Ovary (tissue), 9 donors: ENCODE data around the gene PRAME. TPM values are rescaled to one million over a fixed set of nuclear protein-coding genes. Genes with fewer than 3 reads are reported as not detected.
"Not testable (repeated sequence)": the region's sequence is repeated elsewhere in the genome, so short reads cannot be mapped to it uniquely, and the experiment has no call there.

ENCODE experiments used
- DNase-seq, 5 donors: peaks; one replicate each; pipeline ENCODE4 v3.0.0-alpha.2; 2019 to 2020
- H3K27ac ChIP-seq, 2 donors: fragments of 200-600 bp; one replicate each; pipeline versions ENCODE4 v1.5.1 to v1.8.0; 2019 to 2022
- H3K27me3 ChIP-seq: fragments of 200-600 bp; one replicate; pipeline ENCODE4 v1.8.0; 2022
- H3K36me3 ChIP-seq: fragments of 200-600 bp; sonication (generic); one replicate; pipeline ENCODE4 v1.5.1; 2019
- H3K4me1 ChIP-seq: one replicate; pipeline ENCODE4 v1.8.1; 2013; ENCODE audit warnings: mild to moderate bottlenecking, moderate library complexity; ENCODE audit not compliant: insufficient read depth
- H3K4me3 ChIP-seq: fragments of 200-600 bp; sonication (generic); one replicate; pipeline ENCODE4 v1.5.1; 2017
- H3K9me3 ChIP-seq, 2 donors: fragments of 200-600 bp in 1 of 2; sonication (generic) in 1 of 2; one replicate each; pipeline versions ENCODE4 v1.5.1 to v1.8.1; 2013 to 2019; ENCODE audit warnings: mild to moderate bottlenecking in 1 of 2, moderate library complexity in 1 of 2
- EP300 ChIP-seq: sonication (generic); formaldehyde crosslinking; IDR thresholded peaks from one replicate; pipeline ENCODE4 v1.6.1; 2017; ENCODE audit warnings: antibody characterized with exemption
- POLR2A ChIP-seq: fragments of 450-650 bp; IDR thresholded peaks from one replicate; pipeline ENCODE4 v1.6.1; 2017; ENCODE audit warnings: antibody characterized with exemption, mild to moderate bottlenecking, moderate library complexity
- WGBS, 3 donors: extraction: QIAGEN DNeasy Blood & Tissue Kit in 1 of 3; methylation state at CpG; one replicate each; pipeline versions ENCODE4 v1.1.5 to v1.1.7; 2013 to 2017; 5-methylcytosine and 5-hydroxymethylcytosine counted together
- intact Hi-C, 4 donors: fragments of 100-400 bp; cut with DNase I; formaldehyde crosslinking; loops; one replicate each; pipeline versions ENCODE4 v1.11.0 to v1.15.1; 2022 to 2023
- polyA plus RNA-seq, 2 donors: library from polyadenylated mRNA; stranded (reverse); fragments of 200-250 nt in 1 of 2; fragments of 350-450 nt in 1 of 2; fragmentation: Illumina TruSeq in 1 of 2; extraction: RNeasy Lipid Tissue Mini Kit (QIAGEN cat#74804) in 1 of 2; gene quantifications; one replicate each; pipeline ENCODE4 v1.2.3, GENCODE V29; 2013 to 2014
- total RNA-seq, 7 donors: library from RNA; depleted of rRNA in 2 of 7; stranded (reverse); fragments of >200 nt in 2 of 7; fragmentation: NEBNext Ultra II Directional in 3 of 7; extraction: Animal tissue kit (Norgen Biotek cat#: 25700) in 3 of 7; gene quantifications; one replicate each; pipeline versions ENCODE4 v1.1.0 to v1.2.4, GENCODE V29; 2016 to 2023
- TF ChIP-seq, protein P1 (sequence below), 3 donors: fragments of 450-650 bp in 2 of 3; fragments of 200-600 bp in 1 of 3; IDR thresholded peaks; one replicate each; pipeline versions ENCODE4 v1.5.1 to v1.8.0; 2016 to 2022; ENCODE audit warnings: antibody characterized with exemption in 3 of 3, mild to moderate bottlenecking in 1 of 3
- donor health status: DM: no; HTN: no; CAD: no; lungs with moderate emphysema.
- donor health status: DM: no; HTN: no; CAD: no.
- donor health status: Bipolar disorder and iron deficiency.
- donor health status: DM: yes; HTN: yes; CAD: no.
- donor health status: DM: no; HTN: no; CAD: no.
- donor health status: DM: yes; HTN: yes; CAD: no.

Gene PRAME
- total and polyA plus RNA-seq, 9 donors: 1.3 to 18.0 (median 2.8) TPM

- WGBS, 3 donors: 91 to 94% (median 93%) methylated on average over 1 of the region's 1 CpG
- intact Hi-C loops: loop anchor here in 1 of 4 donors (10.0 kb wide), 3 partner anchors 102 to 372 kb away; no protein-coding TSS in a partner anchor
- no peaks in the 10 kb centered on the region for H3K27me3 ChIP-seq
Observed at GRCh38 chr22:22583030-22583429, 24.0 kb upstream of the PRAME start.

DNA sequence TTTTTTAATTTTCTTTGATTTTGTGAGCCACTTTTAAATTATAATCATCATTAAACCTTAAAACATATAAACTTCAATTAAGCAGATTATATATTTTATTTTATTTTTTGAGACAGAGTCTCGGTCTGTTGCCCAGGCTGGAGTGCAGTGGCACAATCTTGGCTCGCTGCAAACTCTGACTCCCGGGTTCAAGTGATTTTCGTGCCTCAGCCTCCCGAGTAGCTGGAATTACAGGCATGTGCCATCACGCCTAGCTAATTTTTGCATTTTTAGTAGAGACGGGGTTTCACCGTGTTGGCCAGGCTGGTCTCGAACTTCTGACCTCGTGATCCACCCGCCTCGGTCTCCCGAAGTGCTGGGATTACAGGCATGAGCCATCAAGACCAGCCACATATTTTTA, 22.5 kb upstream of the PRAME start:
- DNase-seq, H3K36me3 ChIP-seq, H3K27ac ChIP-seq, H3K4me1 ChIP-seq, H3K9me3 ChIP-seq, H3K4me3 ChIP-seq, H3K27me3 ChIP-seq: not testable (repeated sequence)
- intact Hi-C loops: loop anchor here in 1 of 4 donors (10.0 kb wide), 3 partner anchors 103 to 373 kb away; no protein-coding TSS in a partner anchor
- 89 to 91% (median 90%) methylated on average over 13 of the region's 13 CpGs for WGBS, 3 donors

More at GRCh38 chr22:22583030-22583429, 24.0 kb upstream of the PRAME start:
- no peaks in the 10 kb centered on the region for H3K4me1 ChIP-seq
- no peak overlapping the region for H3K27ac ChIP-seq
- no peaks in the 10 kb centered on the region for H3K36me3 ChIP-seq
- TF ChIP-seq EP300: no peak
- TF ChIP-seq, protein P1, sequence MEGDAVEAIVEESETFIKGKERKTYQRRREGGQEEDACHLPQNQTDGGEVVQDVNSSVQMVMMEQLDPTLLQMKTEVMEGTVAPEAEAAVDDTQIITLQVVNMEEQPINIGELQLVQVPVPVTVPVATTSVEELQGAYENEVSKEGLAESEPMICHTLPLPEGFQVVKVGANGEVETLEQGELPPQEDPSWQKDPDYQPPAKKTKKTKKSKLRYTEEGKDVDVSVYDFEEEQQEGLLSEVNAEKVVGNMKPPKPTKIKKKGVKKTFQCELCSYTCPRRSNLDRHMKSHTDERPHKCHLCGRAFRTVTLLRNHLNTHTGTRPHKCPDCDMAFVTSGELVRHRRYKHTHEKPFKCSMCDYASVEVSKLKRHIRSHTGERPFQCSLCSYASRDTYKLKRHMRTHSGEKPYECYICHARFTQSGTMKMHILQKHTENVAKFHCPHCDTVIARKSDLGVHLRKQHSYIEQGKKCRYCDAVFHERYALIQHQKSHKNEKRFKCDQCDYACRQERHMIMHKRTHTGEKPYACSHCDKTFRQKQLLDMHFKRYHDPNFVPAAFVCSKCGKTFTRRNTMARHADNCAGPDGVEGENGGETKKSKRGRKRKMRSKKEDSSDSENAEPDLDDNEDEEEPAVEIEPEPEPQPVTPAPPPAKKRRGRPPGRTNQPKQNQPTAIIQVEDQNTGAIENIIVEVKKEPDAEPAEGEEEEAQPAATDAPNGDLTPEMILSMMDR (IDR thresholded peaks at IDR 0.05): no peak
- TF ChIP-seq POLR2A: no peak
- no peak for DNase-seq
- H3K9me3 ChIP-seq: no peaks in the 10 kb centered on the region
- H3K4me3 ChIP-seq: no peak overlapping the region

DNA sequence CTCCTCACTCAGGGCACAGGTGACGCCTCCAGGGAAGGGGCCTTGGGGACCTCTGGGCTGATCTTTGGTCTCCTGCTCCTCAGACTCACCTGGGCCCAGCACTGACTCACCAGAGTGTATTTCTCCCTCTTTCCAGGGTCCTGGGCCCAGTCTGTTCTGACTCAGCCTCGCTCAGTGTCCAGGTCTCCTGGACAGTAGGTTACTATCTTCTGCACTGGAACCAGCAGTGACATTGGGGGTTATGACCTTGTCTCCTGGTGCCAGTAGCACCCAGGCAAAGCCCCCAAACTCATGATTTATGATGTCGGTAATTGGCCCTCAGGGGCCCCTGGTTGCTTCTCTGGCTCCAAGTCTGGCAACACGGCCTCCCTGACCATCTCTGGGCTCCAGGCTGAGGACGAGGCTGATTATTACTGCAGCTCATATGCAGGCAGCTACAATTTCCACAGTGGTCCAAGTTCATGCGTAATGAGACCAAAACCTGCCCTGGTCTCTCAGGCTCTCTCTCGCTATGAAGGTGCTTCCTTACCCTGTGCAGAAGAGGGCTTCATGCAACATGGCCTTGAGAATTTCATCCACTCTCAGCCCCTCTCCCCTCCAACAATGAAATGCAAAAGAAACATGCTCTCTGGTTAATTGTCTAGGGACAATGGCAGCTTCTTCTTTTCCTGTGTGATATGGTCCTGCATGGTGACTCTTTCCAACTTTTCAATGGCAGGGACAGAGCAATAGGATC, 21.0 kb upstream of the PRAME start:
- intact Hi-C loops: loop anchor here in 1 of 4 donors (10.0 kb wide), 3 partner anchors 105 to 375 kb away; no protein-coding TSS in a partner anchor
- no peak for DNase-seq

GRCh38 chr22:22578702-22579424, 19.8 kb upstream of the PRAME start:
- no peak for TF ChIP-seq POLR2A
- TF ChIP-seq EP300: no peak
- TF ChIP-seq, protein P1 (IDR thresholded peaks at IDR 0.05): no peak
- Histone ChIP-seq H3K9me3 (no peaks in the 10 kb centered on the region), H3K36me3 (no peaks in the 10 kb centered on the region), H3K4me1 (no peaks in the 10 kb centered on the region), H3K27ac (no peak overlapping the region), H3K27me3 (no peaks in the 10 kb centered on the region), H3K4me3 (no peak overlapping the region)
- intact Hi-C loops: no loop called here
- DNase-seq: no peak
- 74 to 79% (median 76%) methylated on average over 10 of the region's 10 CpGs for WGBS, 3 donors

More for the DNA sequence above, 21.0 kb upstream of the PRAME start:
- 80 to 95% (median 91%) methylated on average over 7 of the region's 7 CpGs for WGBS, 3 donors
- Histone ChIP-seq H3K9me3 (no peaks in the 10 kb centered on the region), H3K4me1 (no peaks in the 10 kb centered on the region), H3K27me3 (no peaks in the 10 kb centered on the region), H3K4me3 (no peak overlapping the region), H3K27ac (no peak overlapping the region), H3K36me3 (no peaks in the 10 kb centered on the region)
- TF ChIP-seq, protein P1 (IDR thresholded peaks at IDR 0.05): no peak
- TF ChIP-seq EP300: no peak
- TF ChIP-seq POLR2A: no peak
